ENCODE measurements around the gene EPHA5.

EPHA5 gene

DNA sequence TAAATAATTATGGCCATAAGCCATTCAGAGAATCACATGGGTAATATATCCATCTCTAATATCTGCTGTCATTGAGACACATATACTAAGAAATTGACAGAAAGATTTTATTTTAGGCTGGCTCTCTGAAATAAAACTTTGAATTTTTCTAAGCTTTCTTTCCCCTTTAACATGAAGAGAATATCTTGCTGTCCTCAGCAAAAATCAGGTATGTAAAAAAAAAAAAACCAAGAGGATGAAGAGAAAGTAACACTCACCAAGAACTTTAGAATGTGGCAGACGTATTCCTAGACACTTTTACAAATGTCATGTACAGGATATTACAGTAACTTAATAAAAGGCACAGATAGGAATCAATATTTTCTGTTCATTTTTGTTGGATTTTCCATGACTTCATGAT is 65.8 kb downstream of the EPHA5 start:
- no peaks in the 10 kb centered on the region for H3K27me3 ChIP-seq (ENCODE audit: insufficient read depth, poor library complexity, severe bottlenecking)
- TF ChIP-seq POLR2AphosphoS5 (IDR thresholded peaks at IDR 0.05; ENCODE audit: low read depth) (no peak), SPI1 (IDR thresholded peaks at IDR 0.05; ENCODE audit: borderline replicate concordance, low read depth) (no peak), GABPA (IDR thresholded peaks at IDR 0.05; ENCODE audit: low read depth) (no peak)
- TF ChIP-seq, protein P1, sequence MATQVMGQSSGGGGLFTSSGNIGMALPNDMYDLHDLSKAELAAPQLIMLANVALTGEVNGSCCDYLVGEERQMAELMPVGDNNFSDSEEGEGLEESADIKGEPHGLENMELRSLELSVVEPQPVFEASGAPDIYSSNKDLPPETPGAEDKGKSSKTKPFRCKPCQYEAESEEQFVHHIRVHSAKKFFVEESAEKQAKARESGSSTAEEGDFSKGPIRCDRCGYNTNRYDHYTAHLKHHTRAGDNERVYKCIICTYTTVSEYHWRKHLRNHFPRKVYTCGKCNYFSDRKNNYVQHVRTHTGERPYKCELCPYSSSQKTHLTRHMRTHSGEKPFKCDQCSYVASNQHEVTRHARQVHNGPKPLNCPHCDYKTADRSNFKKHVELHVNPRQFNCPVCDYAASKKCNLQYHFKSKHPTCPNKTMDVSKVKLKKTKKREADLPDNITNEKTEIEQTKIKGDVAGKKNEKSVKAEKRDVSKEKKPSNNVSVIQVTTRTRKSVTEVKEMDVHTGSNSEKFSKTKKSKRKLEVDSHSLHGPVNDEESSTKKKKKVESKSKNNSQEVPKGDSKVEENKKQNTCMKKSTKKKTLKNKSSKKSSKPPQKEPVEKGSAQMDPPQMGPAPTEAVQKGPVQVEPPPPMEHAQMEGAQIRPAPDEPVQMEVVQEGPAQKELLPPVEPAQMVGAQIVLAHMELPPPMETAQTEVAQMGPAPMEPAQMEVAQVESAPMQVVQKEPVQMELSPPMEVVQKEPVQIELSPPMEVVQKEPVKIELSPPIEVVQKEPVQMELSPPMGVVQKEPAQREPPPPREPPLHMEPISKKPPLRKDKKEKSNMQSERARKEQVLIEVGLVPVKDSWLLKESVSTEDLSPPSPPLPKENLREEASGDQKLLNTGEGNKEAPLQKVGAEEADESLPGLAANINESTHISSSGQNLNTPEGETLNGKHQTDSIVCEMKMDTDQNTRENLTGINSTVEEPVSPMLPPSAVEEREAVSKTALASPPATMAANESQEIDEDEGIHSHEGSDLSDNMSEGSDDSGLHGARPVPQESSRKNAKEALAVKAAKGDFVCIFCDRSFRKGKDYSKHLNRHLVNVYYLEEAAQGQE (IDR thresholded peaks at IDR 0.05; ENCODE audit: insufficient replicate concordance, low read depth), result no peak
- TF ChIP-seq, protein P2, sequence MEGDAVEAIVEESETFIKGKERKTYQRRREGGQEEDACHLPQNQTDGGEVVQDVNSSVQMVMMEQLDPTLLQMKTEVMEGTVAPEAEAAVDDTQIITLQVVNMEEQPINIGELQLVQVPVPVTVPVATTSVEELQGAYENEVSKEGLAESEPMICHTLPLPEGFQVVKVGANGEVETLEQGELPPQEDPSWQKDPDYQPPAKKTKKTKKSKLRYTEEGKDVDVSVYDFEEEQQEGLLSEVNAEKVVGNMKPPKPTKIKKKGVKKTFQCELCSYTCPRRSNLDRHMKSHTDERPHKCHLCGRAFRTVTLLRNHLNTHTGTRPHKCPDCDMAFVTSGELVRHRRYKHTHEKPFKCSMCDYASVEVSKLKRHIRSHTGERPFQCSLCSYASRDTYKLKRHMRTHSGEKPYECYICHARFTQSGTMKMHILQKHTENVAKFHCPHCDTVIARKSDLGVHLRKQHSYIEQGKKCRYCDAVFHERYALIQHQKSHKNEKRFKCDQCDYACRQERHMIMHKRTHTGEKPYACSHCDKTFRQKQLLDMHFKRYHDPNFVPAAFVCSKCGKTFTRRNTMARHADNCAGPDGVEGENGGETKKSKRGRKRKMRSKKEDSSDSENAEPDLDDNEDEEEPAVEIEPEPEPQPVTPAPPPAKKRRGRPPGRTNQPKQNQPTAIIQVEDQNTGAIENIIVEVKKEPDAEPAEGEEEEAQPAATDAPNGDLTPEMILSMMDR (IDR thresholded peaks at IDR 0.05; ENCODE audit: insufficient read depth, low read length), result no peak

DNA sequence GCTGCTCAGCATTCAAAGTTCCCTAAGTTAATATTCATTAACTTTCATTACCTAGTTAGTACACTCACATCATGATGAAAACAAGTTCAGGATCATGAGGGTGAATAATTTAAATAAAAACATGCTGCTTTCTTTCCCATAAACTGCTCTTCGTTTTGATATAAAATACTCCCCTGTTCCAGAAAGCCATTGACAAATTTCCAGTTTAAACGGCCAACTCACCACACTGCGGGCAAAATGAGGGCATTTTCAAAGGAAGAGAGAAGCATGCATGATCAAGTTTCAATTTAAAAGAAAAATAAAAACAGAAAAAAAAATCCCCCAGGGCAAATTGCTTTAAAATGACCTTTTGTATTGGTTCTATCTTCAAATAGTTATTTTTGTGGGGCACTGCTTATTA is 69.6 kb downstream of the EPHA5 start:
- no peak for TF ChIP-seq SPI1 (IDR thresholded peaks at IDR 0.05; ENCODE audit: borderline replicate concordance, low read depth)
- TF ChIP-seq GABPA (IDR thresholded peaks at IDR 0.05; ENCODE audit: low read depth), result no peak
- TF ChIP-seq, protein P2 (IDR thresholded peaks at IDR 0.05; ENCODE audit: insufficient read depth, low read length), result no peak
- no peak for TF ChIP-seq POLR2AphosphoS5 (IDR thresholded peaks at IDR 0.05; ENCODE audit: low read depth)
- TF ChIP-seq, protein P1 (IDR thresholded peaks at IDR 0.05; ENCODE audit: insufficient replicate concordance, low read depth), result no peak
- no peak for DNase-seq (ENCODE audit: low read depth in 1 of 2, low spot score in 1 of 2)
- H3K27ac ChIP-seq (replicated peaks), result no peak overlapping the region

More for the DNA sequence above, 65.8 kb downstream of the EPHA5 start:
- H3K4me3 ChIP-seq (replicated peaks; ENCODE audit: insufficient read depth, low read length), result no peak overlapping the region
- no peak for DNase-seq (ENCODE audit: low read depth in 1 of 2, low spot score in 1 of 2)
- H3K27ac ChIP-seq (replicated peaks), result no peak overlapping the region

DNA sequence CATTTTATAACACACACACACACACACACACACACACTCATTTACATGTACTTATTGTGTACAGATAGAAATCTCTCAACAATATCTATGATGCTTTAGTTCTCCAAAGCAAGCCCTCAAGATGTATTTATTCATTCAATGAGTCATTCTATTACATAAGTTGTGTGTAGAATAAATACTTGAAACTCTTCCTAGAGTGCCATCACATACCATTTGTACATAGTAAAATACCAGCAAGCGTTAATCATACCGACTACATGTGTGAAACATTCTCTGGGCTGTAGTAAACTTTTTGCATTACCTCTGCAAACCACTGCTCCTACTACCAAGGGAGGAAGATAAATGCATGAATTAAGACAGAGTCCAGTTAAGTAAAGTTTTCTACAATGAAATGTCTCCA is 70.9 kb downstream of the EPHA5 start:
- TF ChIP-seq, protein P1 (IDR thresholded peaks at IDR 0.05; ENCODE audit: insufficient replicate concordance, low read depth), result no peak
- TF ChIP-seq GABPA (IDR thresholded peaks at IDR 0.05; ENCODE audit: low read depth) (no peak), SPI1 (IDR thresholded peaks at IDR 0.05; ENCODE audit: borderline replicate concordance, low read depth) (no peak), POLR2AphosphoS5 (IDR thresholded peaks at IDR 0.05; ENCODE audit: low read depth) (no peak)
- TF ChIP-seq, protein P2 (IDR thresholded peaks at IDR 0.05; ENCODE audit: insufficient read depth, low read length), result no peak
- Histone ChIP-seq H3K4me3 (replicated peaks; ENCODE audit: insufficient read depth, low read length) (no peak overlapping the region), H3K27me3 (ENCODE audit: insufficient read depth, poor library complexity, severe bottlenecking) (no peaks in the 10 kb centered on the region), H3K27ac (replicated peaks) (no peak overlapping the region)
- DNase-seq (ENCODE audit: low read depth in 1 of 2, low spot score in 1 of 2), result no peak

More for the DNA sequence above, 69.6 kb downstream of the EPHA5 start:
- Histone ChIP-seq H3K27me3 (ENCODE audit: insufficient read depth, poor library complexity, severe bottlenecking) (no peaks in the 10 kb centered on the region), H3K4me3 (replicated peaks; ENCODE audit: insufficient read depth, low read length) (no peak overlapping the region)
